Activated CD4-positive, alpha-beta T cell treated with anti-CD3 and anti-CD28 coated beads for 1 hour (primary cell): ENCODE results near the gene CBX1.

Experiments
- DNase-seq: peaks from one replicate; pipeline ENCODE4 v3.0.0-alpha.2; 2020

The CBX1 gene

GRCh38 chr17:48101012-48101720 lies at the start of gene CBX1:
Gene CBX1, minus strand, starts transcription at chr17:48101478. Its CDS starts 24,474 bp downstream, at chr17:48077004.
- DNase-seq: peak; percentile 88

DNA sequence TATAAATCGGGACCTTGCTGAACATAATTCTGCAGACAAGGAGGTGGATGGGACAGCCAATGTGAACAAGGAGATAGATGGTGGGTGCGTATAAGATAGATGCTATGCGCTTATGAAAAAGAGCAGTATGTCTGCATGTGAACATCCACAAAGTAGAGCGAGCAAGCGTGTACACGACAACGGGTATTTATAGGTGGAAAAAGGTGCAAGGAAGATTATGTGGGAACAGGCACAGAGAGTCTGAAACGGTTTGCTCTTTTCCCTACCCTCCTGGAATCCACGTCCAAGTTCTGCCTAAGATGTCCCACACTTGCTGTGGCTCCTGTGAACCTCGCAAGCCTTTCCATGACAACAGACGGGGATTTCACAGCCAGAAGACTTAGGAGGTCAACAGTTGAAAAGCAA lies 49.3 kb upstream of the CBX1 start:
- DNase-seq: no peak

GRCh38 chr17:48149787-48150463 lies 48.6 kb upstream of the CBX1 start:
- DNase-seq: no peak

DNA sequence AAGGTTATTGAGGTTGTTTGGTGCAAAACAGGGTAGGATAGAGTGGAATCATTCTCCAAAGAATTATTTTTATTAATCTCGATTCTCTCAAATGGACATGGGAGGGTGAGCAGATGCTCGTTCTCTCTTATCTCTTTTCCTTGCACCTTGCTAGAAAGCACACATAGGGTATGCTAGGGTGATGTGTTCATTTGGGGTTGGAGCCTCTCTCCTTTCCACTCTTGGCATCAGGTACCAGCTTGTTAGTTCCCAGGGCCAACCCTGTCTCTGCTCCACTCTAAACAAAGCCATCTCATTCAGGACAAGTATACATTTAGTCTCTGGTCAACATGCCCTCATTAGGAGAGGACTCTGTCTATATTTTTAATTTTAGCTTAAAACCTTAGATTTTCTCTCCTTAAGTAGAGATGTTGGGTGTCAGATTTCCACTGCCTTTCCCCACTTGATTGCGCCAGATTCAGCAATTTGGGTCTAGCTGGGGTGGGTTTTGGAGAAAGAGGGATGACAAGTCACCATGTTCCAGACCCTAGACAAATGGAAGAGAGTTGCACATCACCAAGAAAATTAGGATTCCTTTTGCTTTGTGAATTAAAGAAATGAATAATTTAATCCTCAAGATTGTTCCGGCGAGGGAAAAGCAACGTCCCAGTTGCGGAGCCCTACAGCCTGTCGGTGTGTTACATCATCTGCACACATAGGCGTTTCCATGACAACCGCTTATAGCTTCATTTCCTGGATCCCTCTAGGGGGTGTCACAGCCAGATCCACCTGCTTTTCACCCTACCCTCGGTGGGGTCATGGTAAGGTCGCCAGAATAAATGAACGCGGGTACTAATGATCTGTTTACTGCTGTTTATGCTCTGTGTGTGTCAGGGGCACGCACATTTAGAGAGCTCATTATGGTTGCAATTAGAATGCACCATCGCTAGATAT lies 47.8 kb upstream of the CBX1 start:
- DNase-seq: no peak

DNA sequence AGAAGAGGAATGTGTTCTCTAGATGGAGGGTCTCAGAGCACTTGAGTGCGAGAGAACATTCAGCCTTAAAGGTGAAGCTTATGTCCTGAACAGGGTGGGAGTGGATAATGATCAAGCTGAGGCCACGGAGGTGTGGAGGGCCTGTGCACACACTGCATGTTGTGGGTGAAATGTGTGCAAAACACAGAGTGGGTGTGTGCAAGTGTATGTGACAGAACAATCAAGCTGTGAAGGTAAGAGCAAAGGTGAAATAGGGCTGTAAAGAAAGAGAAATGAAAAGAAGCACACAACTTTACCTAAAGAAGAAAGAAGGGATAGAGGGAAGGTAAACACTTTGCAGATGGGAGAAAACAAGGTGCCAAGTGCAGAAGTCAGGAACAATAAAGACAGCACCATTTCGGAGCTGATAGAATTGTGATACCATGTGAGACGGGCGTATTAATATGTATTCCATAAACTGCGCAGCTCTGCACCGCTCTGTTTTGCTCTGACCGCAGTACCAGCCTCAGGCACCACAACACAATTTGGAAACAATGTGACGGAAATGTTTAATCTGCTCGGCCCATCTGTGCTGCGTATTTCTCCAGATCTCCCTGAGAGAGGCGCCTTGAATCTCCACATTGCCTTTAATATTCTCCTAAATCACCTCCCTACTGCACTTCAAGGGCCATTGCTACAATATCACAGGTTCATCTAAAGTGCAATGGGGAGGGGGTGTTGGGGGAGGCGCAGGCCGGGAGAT lies 46.9 kb upstream of the CBX1 start:
- no peak for DNase-seq

DNA sequence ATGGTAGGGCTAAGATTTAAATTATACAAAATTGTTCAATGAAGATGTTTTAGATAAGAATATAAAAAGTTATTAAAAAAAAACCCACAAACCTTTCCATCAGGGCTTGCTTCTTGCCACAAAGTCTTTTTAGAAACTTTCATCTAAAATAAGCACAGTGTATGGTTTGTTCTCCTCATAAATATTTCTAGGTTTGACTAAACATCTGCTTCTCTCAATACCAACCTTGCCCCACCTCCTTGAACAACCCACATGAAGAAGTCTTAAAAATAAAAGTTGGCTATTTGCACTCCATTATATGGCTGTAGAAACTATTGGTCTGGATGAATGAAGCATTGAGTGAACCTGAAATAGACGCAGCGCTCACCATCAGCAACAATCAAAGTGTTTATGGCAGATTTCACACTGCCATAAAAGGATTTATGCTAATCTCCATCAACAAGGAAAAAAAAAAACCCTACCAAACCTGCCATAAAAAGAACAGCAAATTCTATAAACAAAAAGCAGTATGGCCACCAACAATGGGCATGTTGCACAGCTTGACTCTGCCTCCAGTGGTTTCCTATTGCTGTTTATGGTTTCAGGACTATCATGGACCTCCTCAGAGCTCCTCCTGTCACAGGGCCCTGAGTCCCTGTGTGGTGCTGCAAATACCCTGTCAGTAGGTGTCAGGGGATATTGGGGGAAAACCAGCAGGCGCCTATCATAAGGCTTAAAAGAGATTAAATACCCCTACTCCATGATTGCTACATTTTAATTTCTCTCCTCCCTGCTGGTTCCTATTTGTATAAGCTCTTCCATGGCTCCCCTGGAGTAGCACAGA lies 43.9 kb upstream of the CBX1 start:
- no peak for DNase-seq

GRCh38 chr17:48144231-48144630 lies 43.0 kb upstream of the CBX1 start:
- no peak for DNase-seq

DNA sequence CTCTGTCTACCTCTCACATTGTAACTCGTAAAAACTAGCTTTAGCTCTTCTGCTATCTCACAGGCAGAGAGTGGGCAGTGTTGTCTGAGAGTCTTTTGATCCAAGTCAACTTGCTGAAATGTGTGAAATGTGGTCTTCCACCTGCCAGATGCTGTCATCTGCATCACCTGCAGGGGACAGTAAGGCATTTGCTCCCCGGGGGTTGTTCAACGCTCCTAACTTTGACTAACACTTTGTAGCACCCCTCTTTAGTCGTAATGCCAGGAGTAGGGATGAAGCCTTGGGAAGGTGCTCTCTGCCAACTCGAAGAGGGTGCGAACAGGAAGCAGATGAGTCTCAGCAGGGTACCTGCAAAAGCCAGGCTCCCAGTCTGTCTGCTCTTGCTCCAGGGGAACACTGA lies 42.4 kb upstream of the CBX1 start:
- DNase-seq: no peak

DNA sequence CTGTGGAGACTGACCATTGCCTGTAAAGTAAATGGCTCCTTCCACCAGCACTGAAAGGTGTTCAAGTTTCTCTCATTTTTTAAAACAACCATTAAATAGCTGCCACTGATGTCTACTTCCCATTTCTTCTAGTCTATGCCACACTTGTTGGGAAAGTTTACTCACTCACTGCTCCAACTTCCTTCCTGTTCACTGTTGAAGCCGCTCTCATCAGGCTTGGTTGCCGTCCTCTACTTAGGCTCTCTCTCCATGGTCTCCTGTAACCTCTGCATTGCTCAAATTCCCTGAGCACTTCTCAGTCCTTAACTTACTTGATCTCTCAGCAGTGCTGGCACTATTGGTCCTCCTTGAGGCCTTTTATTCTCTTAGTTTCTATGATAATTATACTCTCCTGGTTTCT lies 38.7 kb upstream of the CBX1 start:
- DNase-seq: no peak

DNA sequence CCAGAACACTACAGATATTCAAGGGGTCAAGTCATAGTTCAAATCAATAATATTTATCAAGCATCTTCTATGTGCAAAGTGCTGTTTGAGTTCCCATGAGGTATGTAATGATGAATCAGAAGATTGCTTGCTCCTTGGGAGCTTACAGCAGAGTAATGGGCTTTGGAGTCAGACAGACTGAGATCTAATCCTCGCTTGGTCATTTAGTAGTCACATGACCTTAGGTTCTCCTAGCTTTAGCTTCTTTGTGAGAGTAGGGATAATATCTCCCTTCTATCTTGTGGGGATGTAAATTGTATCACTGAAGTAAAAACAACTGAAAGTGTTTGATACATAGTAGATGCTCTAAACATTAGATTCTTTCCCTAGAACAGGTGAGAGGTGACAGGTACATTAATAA lies 36.4 kb upstream of the CBX1 start:
- no peak for DNase-seq

DNA sequence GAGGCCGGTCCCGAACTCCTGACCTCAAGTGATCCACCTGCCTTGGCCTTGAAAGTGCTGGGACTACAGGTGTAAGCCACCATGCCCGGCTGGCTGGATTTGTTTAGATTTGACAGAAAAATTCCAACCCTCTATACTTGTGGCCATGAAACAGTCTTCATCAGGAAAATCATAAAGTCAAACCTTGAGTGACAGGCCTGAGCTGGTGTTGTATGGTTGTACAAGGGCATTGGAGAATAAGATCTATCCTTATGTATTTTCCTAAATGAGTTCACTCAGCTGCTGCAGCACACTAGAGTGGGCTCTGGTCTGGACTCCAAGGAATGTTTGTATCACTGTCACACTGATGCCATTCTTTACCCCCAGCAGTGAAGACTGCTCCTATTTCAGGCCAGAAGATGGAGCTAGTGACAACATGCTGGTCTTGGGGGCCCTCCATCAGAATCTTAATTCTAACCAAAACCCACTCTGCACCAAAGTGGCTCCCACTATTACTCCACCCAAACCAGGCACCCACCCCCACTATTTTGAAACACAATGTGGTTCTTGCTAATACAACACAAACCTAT lies 33.7 kb upstream of the CBX1 start:
- no peak for DNase-seq

DNA sequence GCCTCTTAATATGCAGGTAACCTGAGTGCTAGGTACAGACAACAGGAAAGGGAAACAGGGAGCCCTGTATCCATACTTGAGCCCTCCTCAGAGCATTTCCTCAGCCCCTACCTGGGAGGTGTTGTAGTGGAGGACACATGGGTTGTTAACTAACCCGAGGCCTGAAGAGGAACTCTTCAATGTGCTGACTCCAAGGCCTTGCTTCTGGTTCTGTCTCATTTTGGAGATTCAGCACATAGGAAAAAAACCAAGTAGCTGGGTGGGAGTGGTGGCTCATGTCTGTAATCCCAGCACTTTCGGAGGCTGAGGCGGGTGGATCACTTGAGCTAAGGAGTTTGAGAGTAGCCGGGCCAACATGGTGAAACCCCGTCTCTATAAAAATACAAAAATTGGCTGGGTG lies 31.1 kb upstream of the CBX1 start:
- no peak for DNase-seq

GRCh38 chr17:48131216-48131824 lies 30.0 kb upstream of the CBX1 start:
- no peak for DNase-seq

DNA sequence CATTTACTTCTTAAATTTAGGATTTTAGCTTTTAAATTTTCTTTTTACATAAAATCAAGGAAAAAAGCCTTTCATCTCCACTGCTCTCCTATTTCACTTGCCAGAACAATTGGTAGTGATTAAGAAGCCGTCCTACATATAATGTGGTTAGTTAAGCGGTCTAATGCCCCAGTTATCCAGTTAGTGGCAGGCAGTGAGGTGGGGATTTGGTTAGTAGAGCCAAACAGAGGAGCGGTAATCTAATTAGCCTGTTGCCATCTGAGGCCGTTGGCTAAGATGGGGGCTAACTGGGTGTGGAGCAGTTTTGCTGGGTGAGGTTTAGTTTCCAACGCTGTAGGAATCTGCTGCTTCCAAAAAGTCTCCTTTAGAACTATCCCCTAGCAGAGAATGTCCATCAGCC lies 28.7 kb upstream of the CBX1 start:
- no peak for DNase-seq

DNA sequence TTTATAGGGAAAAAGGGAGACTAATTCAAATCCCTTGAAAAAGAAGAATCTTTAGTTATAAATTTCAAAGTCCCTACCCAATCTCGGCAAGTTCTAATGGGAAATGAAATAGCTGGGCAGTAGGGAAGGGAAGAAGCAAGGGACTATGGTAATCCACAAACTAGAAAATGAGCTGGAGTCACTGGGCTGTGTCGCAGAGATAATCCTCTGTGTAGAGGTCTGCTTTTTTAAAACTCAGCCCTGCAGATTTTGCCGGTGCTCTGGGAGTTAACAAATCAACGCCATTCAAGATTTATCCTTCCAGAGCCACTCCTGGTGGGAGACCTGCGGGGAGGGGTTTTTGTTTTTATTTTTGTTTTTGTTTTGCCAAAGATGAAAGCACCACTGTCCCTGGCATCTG lies 27.1 kb upstream of the CBX1 start:
- no peak for DNase-seq

DNA sequence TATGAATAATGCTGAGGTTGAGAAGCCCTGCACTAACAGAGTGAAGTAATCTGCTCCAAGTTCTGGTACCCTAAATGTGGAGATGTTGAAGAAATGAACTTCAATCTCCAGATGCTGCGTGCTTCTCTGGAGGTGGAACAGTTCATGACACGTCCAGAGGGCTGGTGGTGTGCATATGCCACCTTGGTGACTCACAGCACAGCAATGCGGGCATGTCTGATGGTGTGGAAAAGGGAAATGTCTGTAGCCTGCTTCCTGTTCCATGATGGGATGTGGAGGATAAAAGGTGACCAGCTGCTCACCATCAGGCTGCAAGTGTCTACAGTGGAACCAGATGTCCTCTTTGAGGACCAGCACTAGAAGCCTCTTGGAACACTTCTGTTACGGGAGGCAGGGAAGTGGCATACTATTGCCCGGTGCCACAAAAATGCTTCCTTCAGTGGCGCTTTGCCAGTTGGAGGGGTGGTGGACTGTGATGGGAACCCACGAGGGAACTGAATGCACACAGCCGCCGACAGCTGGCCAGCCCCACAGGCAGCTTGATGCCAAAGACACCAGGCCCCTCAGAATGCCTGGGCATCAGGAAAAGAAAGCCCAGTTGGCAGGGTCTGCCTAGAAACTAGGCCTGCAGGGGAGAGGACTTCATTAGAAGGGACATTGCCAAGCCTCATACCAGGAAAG lies 26.2 kb upstream of the CBX1 start:
- DNase-seq: no peak

DNA sequence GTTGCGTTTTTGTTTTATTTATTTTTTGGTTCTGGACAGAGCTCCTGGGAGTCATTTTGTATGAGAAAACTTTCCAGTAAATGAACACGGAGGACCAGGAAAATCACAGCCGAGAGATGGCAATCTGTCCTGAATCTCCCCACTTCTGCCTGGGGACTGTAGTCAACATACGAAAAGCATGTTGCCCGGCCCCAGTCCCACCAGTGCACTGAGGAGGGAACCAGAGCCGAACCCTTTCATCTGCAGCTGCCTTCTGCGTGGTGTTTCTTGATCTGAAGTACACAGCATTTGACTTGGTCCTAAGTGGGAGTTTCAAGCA lies 25.2 kb upstream of the CBX1 start:
- DNase-seq: no peak

DNA sequence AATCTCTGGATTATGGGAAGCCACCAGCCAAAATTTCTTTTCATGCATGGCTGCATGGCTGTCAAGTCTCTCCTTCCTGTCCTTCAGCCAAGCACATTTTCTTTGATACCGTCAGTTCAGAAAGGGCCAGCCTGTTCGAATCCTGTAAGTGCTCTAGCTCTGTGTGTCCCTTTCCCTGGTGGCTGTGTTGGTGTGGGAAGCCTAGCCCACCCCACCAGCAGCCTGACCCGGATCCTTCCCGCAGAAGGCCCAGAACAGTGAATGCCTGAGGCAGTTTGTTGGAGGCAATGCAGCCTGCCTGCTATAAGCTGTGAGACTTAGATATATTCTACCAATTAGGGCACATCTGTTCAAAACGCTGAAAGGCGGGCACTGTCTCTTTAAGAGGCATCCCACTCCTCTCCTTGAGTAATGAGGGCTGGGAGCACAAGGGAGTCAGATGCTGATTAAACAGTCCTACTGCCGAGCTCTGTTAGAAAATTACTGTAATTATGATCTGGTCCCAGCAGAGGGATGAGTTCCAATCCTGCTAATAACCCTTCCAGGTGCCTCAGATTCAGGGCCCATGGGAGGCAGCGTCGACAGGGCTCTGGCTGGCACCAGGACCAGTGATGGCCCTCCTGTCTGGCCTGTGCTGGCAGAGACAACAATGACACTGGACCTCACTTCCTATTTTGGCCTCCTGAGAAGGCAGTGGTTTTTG lies 24.7 kb upstream of the CBX1 start:
- no peak for DNase-seq

DNA sequence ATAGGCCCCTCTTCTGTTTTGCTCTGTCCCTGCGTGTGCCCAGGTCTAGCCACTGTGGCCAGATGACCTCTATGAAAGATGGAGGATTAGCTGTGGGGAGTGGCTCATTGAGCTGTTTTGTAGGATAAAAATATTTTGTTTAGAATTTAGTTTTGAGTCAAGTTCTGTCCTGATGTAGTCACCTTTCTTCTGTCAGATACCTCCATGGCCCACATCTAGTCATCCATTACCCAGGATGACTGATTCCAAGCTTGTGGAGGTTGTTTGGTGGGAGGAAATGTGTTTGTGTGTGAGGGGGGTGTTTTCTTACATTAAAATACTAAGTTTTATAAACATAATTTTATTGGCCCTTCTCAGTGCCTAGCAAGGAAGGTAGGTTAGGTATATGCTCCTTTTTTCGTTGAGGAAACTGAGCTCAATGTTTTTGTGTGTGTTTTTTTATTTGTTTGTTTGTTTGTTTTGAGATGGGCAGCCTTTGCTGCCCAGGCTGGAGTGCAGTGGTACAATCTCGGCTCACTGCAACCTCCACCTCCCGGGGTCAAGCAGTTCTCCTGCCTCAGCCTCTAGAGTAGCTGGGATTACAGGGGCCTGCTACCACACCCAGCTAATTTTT lies 22.6 kb upstream of the CBX1 start:
- DNase-seq: no peak

DNA sequence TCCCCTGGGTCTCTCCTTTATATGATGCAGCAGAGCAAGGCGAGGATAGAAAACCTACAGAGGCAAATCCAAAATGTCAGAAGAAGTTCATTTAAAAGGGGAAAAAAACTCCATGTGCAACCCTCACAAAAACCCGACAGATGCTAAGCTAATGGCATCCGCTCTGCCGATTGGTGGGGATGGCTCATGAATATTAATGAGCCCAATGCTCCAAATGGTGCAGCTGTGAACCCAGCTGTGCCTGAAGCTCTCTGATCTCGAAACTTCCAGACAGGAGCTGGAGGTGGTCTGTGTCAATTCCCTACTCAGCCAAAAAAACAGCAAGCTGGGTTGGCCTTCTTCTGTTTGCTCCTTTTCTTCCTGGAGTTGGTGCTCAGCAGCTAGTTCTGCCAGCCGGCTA lies 21.8 kb upstream of the CBX1 start:
- no peak for DNase-seq
